ENCODE data around the gene FAM222A. TPM values are rescaled to one million over a fixed set of nuclear protein-coding genes. Genes with fewer than 3 reads are reported as not detected.

FAM222A gene
- total RNA-seq, 2 donors from 2014 or later = 21.6 to 24.4 TPM

- H3K36me3 Mint-ChIP-seq (ENCODE audit: low read depth) = peaks cover 35% of the 10 kb centered on the region
- no peak overlapping the region for H3K9ac ChIP-seq (ENCODE audit: extremely low read depth, low read length, poor library complexity, severe bottlenecking)
- peak; percentile 56 for DNase-seq
- H3K27me3 ChIP-seq (ENCODE audit: control insufficient read depth, insufficient read depth, low read length, poor library complexity, severe bottlenecking) = no peaks in the 10 kb centered on the region
- H3K4me3 ChIP-seq (ENCODE audit: low read length) = no peak overlapping the region
- WGBS, 2 experiments (ENCODE audit: insufficient coverage in 1 of 2, insufficient read length in 1 of 2) = 75 to 86% methylated on average over 3 to 6 of the region's 6 CpGs
- H3K9me3 Mint-ChIP-seq = peaks cover 19% of the 10 kb centered on the region
- no peak overlapping the region for H3K27ac Mint-ChIP-seq
- H3K4me1 Mint-ChIP-seq = peaks cover 18% of the 10 kb centered on the region
- no peak overlapping the region for H3K4me3 Mint-ChIP-seq
- no peak overlapping the region for H3K27ac ChIP-seq (ENCODE audit: low read depth, low read length)
- no peak for TF ChIP-seq CTCF (conservative IDR thresholded peaks at IDR 0.05)
- H3K27me3 Mint-ChIP-seq (ENCODE audit: insufficient read depth) = no peaks in the 10 kb centered on the region
- H3K4me1 ChIP-seq (ENCODE audit: control insufficient read depth, insufficient read depth, low read length) = no peaks in the 10 kb centered on the region
- H3K9me3 ChIP-seq (ENCODE audit: control insufficient read depth, low read length) = peaks cover 41% of the 10 kb centered on the region
- peaks cover 49% of the 10 kb centered on the region for H3K36me3 ChIP-seq (ENCODE audit: control insufficient read depth, insufficient read depth, low read length)
These were observed 38.8 kb downstream of the FAM222A start for GRCh38 chr12:109752117-109753053.

GRCh38 chr12:109753054-109753401, 39.4 kb downstream of the FAM222A start:
- no peak overlapping the region for H3K4me3 ChIP-seq (ENCODE audit: low read length)
- no peak overlapping the region for H3K9ac ChIP-seq (ENCODE audit: extremely low read depth, low read length, poor library complexity, severe bottlenecking)
- Mint-ChIP-seq H3K36me3 (ENCODE audit: low read depth) (peaks cover 35% of the 10 kb centered on the region), H3K9me3 (peaks cover 19% of the 10 kb centered on the region), H3K4me1 (peaks cover 25% of the 10 kb centered on the region), H3K27ac (no peak overlapping the region), H3K4me3 (no peak overlapping the region), H3K27me3 (ENCODE audit: insufficient read depth) (no peaks in the 10 kb centered on the region)
- H3K27ac ChIP-seq (ENCODE audit: low read depth, low read length) = no peak overlapping the region
- 91 to 92% methylated on average over 4 to 5 of the region's 5 CpGs for WGBS, 2 experiments (ENCODE audit: insufficient coverage in 1 of 2, insufficient read length in 1 of 2)
- H3K4me1 ChIP-seq (ENCODE audit: control insufficient read depth, insufficient read depth, low read length) = no peaks in the 10 kb centered on the region
- no peak for TF ChIP-seq CTCF (conservative IDR thresholded peaks at IDR 0.05)
- DNase-seq = peak; percentile 35
- H3K9me3 ChIP-seq (ENCODE audit: control insufficient read depth, low read length) = peaks cover 41% of the 10 kb centered on the region
- H3K27me3 ChIP-seq (ENCODE audit: control insufficient read depth, insufficient read depth, low read length, poor library complexity, severe bottlenecking) = no peaks in the 10 kb centered on the region
- H3K36me3 ChIP-seq (ENCODE audit: control insufficient read depth, insufficient read depth, low read length) = peaks cover 49% of the 10 kb centered on the region

GRCh38 chr12:109753959-109754358, 40.3 kb downstream of the FAM222A start:
- no peak overlapping the region for H3K4me3 ChIP-seq (ENCODE audit: low read length)
- H3K4me3 Mint-ChIP-seq = no peak overlapping the region
- peaks cover 35% of the 10 kb centered on the region for H3K36me3 Mint-ChIP-seq (ENCODE audit: low read depth)
- H3K9me3 ChIP-seq (ENCODE audit: control insufficient read depth, low read length) = peaks cover 41% of the 10 kb centered on the region
- DNase-seq = peak; percentile 29
- H3K36me3 ChIP-seq (ENCODE audit: control insufficient read depth, insufficient read depth, low read length) = peaks cover 49% of the 10 kb centered on the region
- H3K27me3 ChIP-seq (ENCODE audit: control insufficient read depth, insufficient read depth, low read length, poor library complexity, severe bottlenecking) = no peaks in the 10 kb centered on the region
- peaks cover 8% of the 10 kb centered on the region for H3K4me1 ChIP-seq (ENCODE audit: control insufficient read depth, insufficient read depth, low read length)
- TF ChIP-seq CTCF (conservative IDR thresholded peaks at IDR 0.05) = no peak
- H3K27ac Mint-ChIP-seq = no peak overlapping the region
- no peak overlapping the region for H3K9ac ChIP-seq (ENCODE audit: extremely low read depth, low read length, poor library complexity, severe bottlenecking)
- no peaks in the 10 kb centered on the region for H3K27me3 Mint-ChIP-seq (ENCODE audit: insufficient read depth)
- H3K9me3 Mint-ChIP-seq = peaks cover 19% of the 10 kb centered on the region
- H3K4me1 Mint-ChIP-seq = peaks cover 32% of the 10 kb centered on the region
- no peak overlapping the region for H3K27ac ChIP-seq (ENCODE audit: low read depth, low read length)
- WGBS, 2 experiments (ENCODE audit: insufficient coverage in 1 of 2, insufficient read length in 1 of 2) = 98 to 100% methylated on average over 1 to 2 of the region's 2 CpGs
